Measurements from ENCODE around the gene PCED1B.

PCED1B gene

GRCh38 chr12:47067771-47068431 lies 11.5 kb upstream of the PCED1B start:
- DNase-seq, result no peak

- no peak for DNase-seq
Measured at GRCh38 chr12:47068539-47068938, 10.9 kb upstream of the PCED1B start.

GRCh38 chr12:47070310-47070709 lies 9.1 kb upstream of the PCED1B start:
- no peak for DNase-seq

- peak; percentile 55 to 65 for DNase-seq
Measured at GRCh38 chr12:47071241-47071852, 8.1 kb upstream of the PCED1B start.

- no peak for DNase-seq
Measured at GRCh38 chr12:47073951-47074350, 5.5 kb upstream of the PCED1B start.

GRCh38 chr12:47074757-47075156 lies 4.7 kb upstream of the PCED1B start:
- no peak for DNase-seq

- DNase-seq, result no peak
Measured at GRCh38 chr12:47075192-47076084, 4.0 kb upstream of the PCED1B start.

- no peak for DNase-seq
Measured at GRCh38 chr12:47077206-47078085, 2.0 kb upstream of the PCED1B start.

GRCh38 chr12:47078086-47078395 lies 1.4 kb upstream of the PCED1B start:
- no peak for DNase-seq

- peak in 1 of 2 experiments; percentile 60 for DNase-seq
Measured at GRCh38 chr12:47078733-47079467, 521 bp upstream of the PCED1B start.

- DNase-seq, result peak; percentile 80 to 89
Measured at GRCh38 chr12:47079981-47080724, 732 bp downstream of the PCED1B start.

GRCh38 chr12:47080725-47081502 lies 1.5 kb downstream of the PCED1B start:
- peak; percentile 71 to 72 for DNase-seq

- DNase-seq, result no peak
Measured at GRCh38 chr12:47082283-47082682, 2.9 kb downstream of the PCED1B start.

- peak in 1 of 2 experiments; percentile 71 for DNase-seq
Measured at GRCh38 chr12:47082796-47083621, 3.6 kb downstream of the PCED1B start.

GRCh38 chr12:47084172-47084571 lies 4.8 kb downstream of the PCED1B start:
- DNase-seq, result no peak

- DNase-seq, result peak; percentile 92 to 99
Measured at GRCh38 chr12:47085815-47086252, 6.4 kb downstream of the PCED1B start.

GRCh38 chr12:47087088-47087688 lies 7.8 kb downstream of the PCED1B start:
- DNase-seq, result peak; percentile 98

- DNase-seq, result peak; percentile 100
Measured at GRCh38 chr12:47088021-47088944, 8.9 kb downstream of the PCED1B start.

Measured in NCI-H1930 (cell line).